ENCODE measurements around the gene SZRD1. TPM values are rescaled to one million over a fixed set of nuclear protein-coding genes. Genes with fewer than 3 reads are reported as not detected.

Gene SZRD1
- total and polyA plus RNA-seq, 9 of the 15 experiments (the other 6 are each of a cell fraction or from before 2014, with no cell fraction given), result 3.9 to 149 (median 82.5) TPM

- Histone ChIP-seq H3K4me2 (ENCODE audit: insufficient read depth, low read length) (no peak overlapping the region), H2AFZ (ENCODE audit: low read depth, low read length) (no peak overlapping the region), H3K27me3 (ENCODE audit: control insufficient read depth in 2 of 2, insufficient read depth in 2 of 2, low read length in 2 of 2) (no peaks in the 10 kb centered on the region), H3K36me3 (ENCODE audit: control insufficient read depth, insufficient read depth, low read length) (peaks cover 13% of the 10 kb centered on the region; the same call in 2 of the 3 replicates), H3K79me2 (ENCODE audit: control insufficient read depth, insufficient read depth, low read length) (peaks cover 72% of the 10 kb centered on the region), H3K27ac (ENCODE audit: extremely low read depth, low read depth, low read length) (no peak overlapping the region), H3K9me1 (ENCODE audit: control insufficient read depth, insufficient read depth, low read length) (no peaks in the 10 kb centered on the region), H3K9ac (ENCODE audit: insufficient read depth in 1 of 2, low read depth in 2 of 2, low read length in 2 of 2) (no peak overlapping the region), H4K20me1 (replicated peaks; ENCODE audit: control insufficient read depth, insufficient read depth, low read length) (no peaks in the 10 kb centered on the region; the same call in 1 of the 2 replicates), H3K9me3 (replicated peaks; ENCODE audit: control insufficient read depth, insufficient read depth, low read depth, low read length) (no peaks in the 10 kb centered on the region), H3K4me1 (replicated peaks in 1 of 2; ENCODE audit: control insufficient read depth in 2 of 2, insufficient read depth in 2 of 2, low read length in 2 of 2) (peaks cover 7 to 10% of the 10 kb centered on the region in 2 experiments; a peak in 4 of 5 replicates), H3K4me3 (no peak overlapping the region)
- TF ChIP-seq ZNF778 (CRISPR knock-in tag; IDR thresholded peaks at IDR 0.05), result no peak
- TF ChIP-seq HSF4 (CRISPR knock-in tag; IDR thresholded peaks at IDR 0.05; ENCODE audit: borderline replicate concordance), result no peak
- TF ChIP-seq TCF7L2 (IDR thresholded peaks at IDR 0.05; ENCODE audit: low read depth, low read length), result no peak
- no peak for TF ChIP-seq ILK (tag; IDR thresholded peaks at IDR 0.05; ENCODE audit: borderline replicate concordance, low read depth)
- no peak for TF ChIP-seq CBX2 (IDR thresholded peaks at IDR 0.05; ENCODE audit: insufficient read depth, low read length, poor library complexity, severe bottlenecking)
- TF ChIP-seq NCOA6 (IDR thresholded peaks at IDR 0.05), result no peak
- no peak for TF ChIP-seq RBFOX2 (IDR thresholded peaks at IDR 0.05; ENCODE audit: low read depth, low read length)
- no peak for TF ChIP-seq SRSF7 (optimal IDR thresholded peaks at IDR 0.05; ENCODE audit: low read depth, low read length)
- no peak for TF ChIP-seq NFATC3 (IDR thresholded peaks at IDR 0.05)
- no peak for TF ChIP-seq TFAP4 (CRISPR knock-in tag; IDR thresholded peaks at IDR 0.05; ENCODE audit: borderline replicate concordance)
- TF ChIP-seq ELF1 (tag; IDR thresholded peaks at IDR 0.05), result no peak
- TF ChIP-seq, protein P1, sequence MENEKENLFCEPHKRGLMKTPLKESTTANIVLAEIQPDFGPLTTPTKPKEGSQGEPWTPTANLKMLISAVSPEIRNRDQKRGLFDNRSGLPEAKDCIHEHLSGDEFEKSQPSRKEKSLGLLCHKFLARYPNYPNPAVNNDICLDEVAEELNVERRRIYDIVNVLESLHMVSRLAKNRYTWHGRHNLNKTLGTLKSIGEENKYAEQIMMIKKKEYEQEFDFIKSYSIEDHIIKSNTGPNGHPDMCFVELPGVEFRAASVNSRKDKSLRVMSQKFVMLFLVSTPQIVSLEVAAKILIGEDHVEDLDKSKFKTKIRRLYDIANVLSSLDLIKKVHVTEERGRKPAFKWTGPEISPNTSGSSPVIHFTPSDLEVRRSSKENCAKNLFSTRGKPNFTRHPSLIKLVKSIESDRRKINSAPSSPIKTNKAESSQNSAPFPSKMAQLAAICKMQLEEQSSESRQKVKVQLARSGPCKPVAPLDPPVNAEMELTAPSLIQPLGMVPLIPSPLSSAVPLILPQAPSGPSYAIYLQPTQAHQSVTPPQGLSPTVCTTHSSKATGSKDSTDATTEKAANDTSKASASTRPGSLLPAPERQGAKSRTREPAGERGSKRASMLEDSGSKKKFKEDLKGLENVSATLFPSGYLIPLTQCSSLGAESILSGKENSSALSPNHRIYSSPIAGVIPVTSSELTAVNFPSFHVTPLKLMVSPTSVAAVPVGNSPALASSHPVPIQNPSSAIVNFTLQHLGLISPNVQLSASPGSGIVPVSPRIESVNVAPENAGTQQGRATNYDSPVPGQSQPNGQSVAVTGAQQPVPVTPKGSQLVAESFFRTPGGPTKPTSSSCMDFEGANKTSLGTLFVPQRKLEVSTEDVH (IDR thresholded peaks at IDR 0.05; ENCODE audit: low read depth, partially characterized antibody), result no peak
- TF ChIP-seq SAFB (IDR thresholded peaks at IDR 0.05; ENCODE audit: borderline replicate concordance, low read depth, low read length), result no peak
- no peak for TF ChIP-seq RAD51 (IDR thresholded peaks at IDR 0.05; ENCODE audit: borderline replicate concordance, low read depth)
- no TSS peak for BruUV-seq (replicated peaks)
- ChIA-PET CTCF (ENCODE audit: low intra/inter-chr PET ratio) (no interaction called here), POLR2A (interaction anchor here (0.6 to 1.9 kb wide), 4 partner anchors 9 to 31 kb away, joined by 3 to 8 read pairs (median 4); no protein-coding TSS in a partner anchor)
- in situ Hi-C loops (cut with MboI) (no loop called here), intact Hi-C loops (cut with micrococcal nuclease) (no loop called here)
- DNase-seq (ENCODE audit: extremely low read depth in 1 of 4, low spot score in 3 of 4), result no peak
- FAIRE-seq, result no peak
- 93% methylated on average over 5 of the region's 5 CpGs for WGBS (ENCODE audit: insufficient coverage, low coverage, missing lambda C conversion rate)
- ATAC-seq, result no peak
These were observed 28.1 kb upstream of the SZRD1 start for GRCh38 chr1:16338961-16339360.
